Limb (tissue), 2 donors: ENCODE data around the gene CD6.

ENCODE experiments used
- DNase-seq, 2 donors: peaks; one replicate each; pipeline ENCODE4 v3.0.0-alpha.2; 2016; ENCODE audit errors: extremely low spot score in 2 of 2

The CD6 gene

DNA sequence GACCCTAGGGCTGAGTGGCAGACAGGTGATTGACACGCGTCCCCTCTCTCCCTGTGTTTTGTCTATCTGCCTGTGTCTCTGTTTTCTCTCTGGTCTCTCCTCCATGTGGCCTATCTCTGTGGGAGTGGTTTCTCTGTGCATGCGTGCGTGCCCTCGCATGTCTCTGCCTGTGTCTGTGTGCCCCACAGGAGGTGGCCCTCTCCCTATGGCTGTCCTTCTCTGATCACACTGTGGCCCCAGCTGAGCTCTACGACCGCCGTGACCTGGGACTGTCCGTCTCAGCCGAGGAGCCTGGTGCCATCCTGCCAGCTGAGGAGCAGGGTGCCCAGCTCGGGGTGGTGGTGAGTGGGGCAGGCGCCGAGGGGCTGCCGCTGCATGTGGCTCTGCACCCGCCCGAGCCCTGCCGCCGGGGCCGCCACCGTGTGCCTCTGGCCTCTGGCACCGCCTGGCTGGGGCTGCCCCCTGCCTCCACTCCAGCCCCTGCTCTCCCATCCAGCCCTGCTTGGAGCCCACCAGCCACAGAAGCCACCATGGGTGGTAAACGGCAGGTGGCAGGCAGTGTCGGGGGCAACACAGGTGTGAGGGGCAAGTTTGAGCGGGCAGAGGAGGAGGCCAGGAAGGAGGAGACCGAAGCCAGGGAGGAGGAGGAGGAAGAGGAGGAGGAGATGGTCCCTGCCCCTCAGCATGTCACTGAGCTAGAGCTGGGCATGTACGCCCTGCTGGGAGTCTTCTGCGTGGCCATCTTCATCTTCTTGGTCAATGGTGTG, 35.6 kb upstream of the CD6 start:
- no peak for DNase-seq

DNA sequence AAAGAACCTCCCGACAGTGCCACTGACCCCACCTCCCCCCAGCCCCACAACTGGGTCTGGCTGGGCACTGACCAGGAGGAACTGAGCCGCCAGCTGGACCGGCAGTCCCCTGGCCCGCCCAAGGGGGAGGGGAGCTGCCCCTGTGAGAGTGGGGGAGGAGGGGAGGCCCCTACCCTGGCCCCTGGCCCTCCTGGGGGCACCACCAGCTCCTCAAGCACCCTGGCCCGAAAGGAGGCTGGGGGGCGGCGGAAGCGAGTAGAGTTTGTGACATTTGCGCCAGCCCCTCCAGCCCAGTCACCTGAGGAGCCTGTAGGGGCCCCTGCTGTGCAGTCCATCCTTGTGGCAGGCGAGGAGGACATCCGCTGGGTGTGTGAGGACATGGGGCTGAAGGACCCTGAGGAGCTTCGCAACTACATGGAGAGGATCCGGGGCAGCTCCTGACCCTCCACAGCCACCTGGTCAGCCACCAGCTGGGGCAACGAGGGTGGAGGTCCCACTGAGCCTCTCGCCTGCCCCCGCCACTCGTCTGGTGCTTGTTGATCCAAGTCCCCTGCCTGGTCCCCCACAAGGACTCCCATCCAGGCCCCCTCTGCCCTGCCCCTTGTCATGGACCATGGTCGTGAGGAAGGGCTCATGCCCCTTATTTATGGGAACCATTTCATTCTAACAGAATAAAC, 34.9 kb upstream of the CD6 start:
- no peak for DNase-seq

DNA sequence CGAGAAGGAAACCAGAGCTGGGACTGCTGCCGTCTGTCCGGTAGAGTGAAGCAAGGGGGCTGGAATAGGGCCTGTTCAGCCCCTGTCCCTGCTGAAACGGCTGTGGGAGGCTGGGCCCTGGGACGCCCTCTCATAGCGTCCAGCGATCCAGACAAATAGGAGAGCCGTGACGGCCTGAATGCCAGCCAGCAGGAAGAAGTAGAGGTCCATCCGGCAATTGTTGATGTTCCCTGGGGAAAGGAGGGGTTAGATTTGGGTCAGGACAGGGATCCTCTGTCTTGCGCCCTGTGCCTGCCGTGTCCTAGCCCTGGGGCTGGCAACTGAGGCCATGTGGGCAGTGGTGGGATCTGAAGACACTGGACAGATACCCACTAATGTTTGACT, 34.3 kb upstream of the CD6 start:
- no peak for DNase-seq

DNA sequence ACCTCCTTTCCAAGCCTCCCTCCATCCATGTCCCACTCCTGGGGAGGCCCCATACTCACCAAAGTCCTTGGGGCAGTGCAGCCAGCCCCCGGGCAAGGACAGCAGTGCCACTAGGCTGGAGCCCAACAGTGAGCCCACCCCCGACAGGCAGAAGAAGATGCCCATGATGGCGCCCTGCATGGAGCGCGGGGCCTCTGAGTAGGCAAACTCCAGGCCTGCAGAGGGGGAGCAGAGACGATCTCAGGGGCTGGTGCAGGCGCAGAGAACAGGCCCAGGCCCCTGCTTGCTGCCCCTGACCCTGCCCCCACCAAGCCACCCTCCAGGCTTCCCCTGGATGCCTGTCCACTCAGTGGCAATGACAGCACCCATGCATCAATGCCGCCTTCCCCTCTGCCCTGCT, 33.7 kb upstream of the CD6 start:
- DNase-seq, result no peak

DNA sequence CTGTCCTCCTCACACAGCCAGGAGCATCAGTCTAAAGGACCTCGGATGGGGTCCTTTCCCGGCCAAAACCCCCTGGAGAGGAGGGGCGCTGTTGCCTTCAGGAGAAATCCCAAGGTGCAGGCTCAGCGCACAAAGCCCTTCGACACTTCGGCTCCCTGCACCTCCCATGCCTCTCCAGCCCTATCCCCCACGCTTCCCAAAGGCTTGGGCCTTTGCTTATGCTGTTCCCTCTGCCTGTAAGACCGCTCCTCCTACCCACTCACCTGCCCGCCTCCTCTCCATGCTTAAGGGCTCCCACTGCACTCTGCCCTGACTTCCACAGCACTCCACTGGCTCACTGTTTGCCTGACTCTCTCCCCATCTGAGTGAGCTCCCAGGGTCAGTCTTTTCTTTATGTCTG, 33.0 kb upstream of the CD6 start:
- no peak for DNase-seq

DNA sequence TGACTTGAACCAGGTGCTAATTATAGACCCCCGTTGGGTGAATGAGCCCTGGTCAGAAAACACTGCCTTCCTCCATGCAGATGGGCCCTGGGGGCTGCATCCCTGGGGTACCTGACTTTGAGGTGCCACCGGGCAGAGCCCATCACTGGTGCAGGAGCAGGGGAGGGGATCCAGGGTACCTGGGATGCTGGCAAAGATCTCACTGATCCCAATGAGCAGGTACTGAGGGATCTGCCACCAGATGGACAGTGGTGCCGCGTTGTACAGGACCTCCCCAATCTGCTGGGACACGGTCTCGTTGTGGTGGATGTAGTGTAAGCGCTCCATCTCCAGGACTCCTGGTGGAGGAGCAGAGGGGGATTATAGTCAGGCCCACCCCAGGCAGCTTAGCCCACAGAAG, 32.2 kb upstream of the CD6 start:
- no peak for DNase-seq

DNA sequence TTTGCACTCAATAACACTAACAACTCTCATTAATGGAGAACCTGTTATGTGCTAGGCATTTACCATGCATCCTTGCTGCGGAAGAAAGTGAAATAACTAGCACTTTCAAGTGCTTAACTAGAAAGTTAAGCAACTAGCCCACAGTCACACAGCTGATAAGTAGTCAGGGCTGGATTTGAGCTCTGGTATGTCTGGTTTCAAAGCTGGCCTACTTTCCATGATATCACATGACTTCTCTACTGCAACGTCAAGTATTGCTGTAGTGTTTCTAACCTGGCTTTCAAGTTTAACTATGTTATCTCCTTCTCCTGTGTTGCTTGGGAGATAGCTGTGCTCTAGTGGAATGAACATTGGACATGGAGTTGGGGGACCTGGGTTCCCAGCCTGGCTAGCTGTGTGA, 31.6 kb upstream of the CD6 start:
- no peak for DNase-seq

DNA sequence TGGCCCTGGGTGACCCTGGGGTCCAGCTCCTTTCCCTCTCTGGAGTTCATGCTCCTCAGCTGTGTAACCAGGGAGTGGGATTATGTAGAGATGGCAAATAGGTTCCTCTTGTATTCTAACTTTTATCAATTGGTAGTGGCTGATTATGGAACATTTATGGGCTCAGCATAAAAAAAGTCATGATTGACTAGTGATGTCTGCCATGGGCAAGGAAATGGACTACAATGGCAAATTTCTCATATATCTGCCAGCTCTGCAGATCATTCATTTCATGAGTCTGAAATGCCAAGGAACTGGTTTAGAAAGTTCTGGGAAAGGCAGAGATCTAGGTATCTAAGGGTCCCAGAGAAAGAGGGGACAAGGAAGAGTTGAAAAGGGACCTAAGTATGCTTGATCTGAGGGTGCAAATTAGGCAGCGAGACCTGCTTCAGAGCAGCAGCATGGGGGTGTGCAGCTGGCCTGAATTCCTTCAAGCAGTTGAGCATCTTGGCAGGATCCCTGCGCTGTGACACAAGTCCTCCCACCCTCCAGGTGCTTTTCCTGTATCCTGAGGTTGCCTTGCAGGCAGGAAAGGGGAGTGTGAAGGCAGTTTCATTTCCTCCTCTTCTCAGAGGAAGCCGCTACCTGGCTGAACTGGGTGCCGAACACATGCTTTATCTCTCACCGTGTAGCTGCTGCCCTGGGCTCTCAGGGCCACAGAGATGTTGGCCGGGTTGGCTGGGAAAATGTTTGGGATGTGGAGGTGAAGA, 29.9 kb upstream of the CD6 start:
- no peak for DNase-seq

DNA sequence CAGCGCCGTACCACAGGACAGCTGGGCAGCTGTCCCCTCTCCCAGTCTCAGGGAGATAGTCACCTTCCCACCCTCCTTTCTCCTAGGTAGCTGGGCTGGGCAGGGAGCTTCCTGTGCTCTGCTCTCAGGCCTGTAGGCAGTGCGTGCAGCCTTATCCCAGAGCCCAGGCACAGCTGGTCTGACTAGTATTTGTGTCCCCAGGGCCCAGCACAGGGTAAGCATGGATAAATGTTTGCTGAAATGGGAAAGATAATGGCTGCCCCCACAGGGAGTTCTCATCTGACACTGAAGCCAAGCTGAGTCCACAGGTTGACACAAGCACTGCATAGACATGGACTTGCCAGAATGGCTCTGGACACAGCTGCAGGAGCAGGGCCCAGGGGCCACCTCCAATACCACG, 29.3 kb upstream of the CD6 start:
- DNase-seq, result no peak

DNA sequence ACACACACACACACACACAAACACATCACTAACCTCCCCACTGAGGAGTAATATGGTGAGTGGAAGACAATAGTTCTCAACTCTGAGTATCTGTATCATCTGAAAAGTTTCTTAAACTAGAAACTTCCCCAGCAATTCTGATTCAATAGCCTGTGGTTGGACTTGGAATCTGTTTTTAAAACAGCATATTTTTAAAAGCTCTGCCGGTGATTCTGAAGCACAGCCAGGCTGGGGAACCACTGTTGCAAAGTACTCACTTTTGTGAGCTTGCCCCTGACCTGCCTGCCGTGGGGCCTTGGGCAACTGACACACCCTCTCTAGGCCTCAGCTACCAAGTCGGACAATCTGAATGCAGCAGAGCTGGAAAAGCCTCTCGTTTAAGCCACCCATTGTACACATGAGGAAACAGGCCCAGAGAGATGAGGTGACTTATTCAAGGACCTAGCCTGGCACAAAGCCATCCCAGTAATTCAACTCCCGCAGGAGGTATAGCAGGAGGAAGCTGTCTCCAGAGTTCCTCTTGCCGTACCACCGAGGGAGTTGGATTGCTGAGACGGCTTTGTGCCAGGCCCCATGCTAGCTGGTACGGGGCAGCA, 28.4 kb upstream of the CD6 start:
- no peak for DNase-seq

DNA sequence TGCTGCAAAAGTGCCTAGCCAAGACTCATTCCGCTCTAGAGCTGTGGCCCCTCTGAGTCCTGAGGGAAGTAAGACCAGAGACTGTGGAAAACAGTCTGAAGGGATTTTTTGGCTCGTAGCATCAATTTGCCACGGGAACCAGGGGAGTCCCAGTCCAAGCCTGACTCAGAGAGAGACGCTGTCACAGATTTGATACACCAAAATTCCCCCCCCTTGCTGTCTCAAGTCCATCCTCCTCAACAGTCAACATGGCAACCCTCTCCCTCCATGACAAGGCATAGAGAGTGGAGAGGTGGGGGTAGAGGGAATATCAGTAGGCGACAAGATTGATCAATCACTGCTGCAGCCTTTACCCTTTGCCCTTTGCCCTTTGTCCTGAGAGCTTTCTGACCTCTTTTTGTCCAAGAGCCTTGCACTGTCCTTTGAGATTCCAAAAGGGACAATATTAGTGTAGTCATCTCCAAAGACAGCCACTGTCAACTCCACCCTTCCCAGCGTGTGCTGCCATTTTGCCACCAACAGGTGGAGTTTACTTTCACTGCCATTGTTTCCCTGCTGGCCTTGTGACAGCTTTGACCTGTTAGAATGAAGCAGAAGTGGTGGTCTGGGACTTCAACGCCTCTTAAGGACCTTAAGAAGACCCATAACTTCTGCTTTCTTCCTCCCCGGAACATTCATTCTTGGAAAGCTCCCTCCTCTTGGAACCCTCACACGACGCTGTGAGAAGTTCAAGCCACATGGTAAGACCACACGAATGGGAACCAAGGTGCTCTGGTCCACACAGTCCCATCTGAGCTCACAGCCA, 26.8 kb upstream of the CD6 start:
- no peak for DNase-seq

DNA sequence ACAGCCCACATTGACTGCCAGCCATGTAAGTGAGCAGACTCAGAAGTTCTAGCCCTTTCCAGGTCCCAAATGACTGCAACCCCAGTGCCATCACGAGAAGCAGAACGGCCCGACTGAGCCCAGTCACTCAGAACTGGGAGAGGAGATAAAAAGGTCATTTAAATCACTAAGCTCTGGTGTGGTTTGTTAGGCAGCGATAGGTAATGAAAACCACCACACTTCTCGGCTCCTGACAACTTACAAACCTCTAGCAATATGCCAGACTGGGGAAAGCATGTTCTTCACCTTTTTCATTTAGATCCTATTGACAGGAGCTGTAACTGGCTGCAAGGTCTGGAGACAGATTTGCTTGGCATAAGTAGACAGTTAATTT, 26.2 kb upstream of the CD6 start:
- no peak for DNase-seq

DNA sequence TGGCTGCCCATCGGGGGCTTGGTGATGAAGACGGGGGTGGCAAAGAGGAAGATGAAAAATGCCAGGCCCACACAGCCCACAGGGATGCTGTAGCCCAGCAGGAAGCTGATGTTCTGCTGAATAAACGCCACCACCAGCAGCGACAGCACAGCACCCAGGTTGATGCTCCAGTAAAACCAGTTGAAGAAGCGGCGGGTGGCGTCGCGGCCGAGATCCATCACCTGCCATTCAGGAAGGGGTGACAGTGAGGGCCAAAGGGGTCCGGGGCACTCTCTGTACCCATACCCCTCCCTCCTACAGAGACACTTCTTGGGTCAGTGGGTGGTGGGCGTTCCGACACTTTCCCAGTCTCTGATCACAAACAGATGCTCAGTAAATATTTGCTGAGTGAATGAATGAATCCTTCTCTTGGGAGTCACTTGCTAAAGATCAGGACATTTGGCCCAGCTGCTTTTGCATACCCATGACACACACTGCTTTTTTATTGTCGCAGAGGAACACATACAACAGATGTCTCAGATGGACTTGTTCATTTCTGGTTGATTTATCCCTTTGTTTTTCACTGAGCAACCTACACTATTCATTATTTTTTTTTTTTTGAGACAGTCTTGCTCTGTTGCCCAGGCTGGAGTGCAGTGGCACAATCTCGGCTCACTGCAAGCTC, 24.7 kb upstream of the CD6 start:
- DNase-seq, result no peak

DNA sequence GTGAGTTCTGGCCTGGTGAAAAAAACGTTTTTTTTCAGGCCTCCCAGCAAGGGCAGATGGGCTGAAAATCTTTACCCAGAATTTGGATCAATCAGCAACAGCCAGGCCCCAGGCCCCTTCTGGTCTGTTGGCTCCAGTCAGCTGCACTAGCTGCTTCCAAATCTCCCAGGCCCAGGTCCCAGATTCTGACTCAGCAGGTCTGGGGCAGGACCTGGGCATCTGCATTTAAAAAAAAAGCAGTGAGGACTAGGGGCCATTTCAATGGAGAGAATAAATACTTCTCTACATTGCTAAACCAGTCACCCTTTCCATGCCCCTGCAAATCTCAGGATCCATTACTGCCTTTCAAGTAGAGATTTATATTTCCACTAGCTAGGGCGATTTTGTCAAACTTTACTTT, 23.8 kb upstream of the CD6 start:
- no peak for DNase-seq

DNA sequence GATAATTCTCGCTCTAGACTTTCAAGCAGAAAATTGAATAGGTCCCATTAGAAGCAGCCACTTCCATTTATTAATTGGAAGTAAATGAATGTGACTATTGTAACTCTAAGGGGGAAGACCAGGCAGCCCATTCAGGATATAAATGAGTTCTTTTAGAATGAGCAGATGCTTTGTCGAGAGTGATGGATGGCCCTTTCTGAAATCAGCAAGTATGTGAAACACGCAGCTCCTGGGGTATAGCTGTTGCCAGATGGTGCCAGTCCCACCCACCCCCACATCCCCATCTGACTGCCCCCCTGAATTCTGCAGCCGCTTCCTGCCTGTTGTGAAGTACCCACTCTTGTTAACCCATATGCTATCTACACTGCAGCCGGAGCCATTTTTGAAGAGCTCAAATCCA, 23.2 kb upstream of the CD6 start:
- peak in 1 of 2 donors; percentile 40 for DNase-seq

DNA sequence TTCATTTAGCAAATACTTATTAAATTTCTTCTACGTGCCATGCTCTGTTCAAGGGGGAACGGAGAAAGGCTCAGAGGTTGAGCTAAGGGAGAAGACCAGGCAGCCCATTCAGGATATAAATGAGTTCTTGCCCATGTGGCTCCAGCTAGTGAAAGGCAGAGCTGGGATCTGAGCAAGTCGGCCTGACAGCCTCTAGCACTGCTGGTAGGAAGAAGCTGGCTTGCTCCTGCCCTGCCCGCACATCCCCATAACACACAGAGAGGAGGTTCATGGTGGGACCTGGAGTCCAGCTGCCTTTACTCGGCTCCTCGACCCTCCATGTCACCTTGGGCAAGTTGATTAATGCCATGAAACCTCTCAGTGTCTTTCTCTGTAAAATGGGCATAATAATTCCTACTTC, 21.5 kb upstream of the CD6 start:
- DNase-seq, result no peak

DNA sequence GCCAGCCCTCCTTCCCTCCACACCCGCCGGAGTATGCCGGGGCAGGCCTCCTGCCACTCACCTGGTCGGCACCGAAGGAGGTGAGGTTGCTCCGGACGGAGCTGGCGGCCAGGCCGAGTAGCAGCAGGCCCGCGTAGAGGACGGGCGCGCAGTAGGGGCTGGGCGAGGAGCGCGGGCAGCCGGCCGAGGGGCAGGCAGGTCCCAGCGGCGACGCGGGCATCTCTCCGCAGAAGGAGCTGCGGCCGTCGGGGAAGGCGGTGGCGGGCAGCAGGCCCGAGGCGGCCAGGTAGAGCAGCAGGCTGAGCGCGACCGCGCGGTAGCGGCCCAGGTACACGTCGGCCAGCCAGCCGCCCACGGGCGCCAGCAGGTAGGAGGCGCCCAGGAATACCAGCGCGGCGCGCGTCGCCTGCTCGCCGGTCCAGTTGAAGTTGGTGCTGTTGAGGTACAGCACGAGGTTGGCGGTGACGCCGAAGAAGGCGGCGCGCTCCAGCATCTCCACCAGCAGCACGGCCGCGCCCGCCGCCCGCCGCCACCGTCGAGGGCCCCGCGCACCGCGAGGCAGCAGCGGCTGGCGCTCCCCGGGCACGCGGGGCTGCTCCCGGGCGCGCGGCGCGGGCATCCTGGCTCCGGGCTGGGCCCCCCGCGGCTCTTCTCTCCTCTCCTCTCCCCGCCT, 20.4 kb upstream of the CD6 start:
- no peak for DNase-seq

DNA sequence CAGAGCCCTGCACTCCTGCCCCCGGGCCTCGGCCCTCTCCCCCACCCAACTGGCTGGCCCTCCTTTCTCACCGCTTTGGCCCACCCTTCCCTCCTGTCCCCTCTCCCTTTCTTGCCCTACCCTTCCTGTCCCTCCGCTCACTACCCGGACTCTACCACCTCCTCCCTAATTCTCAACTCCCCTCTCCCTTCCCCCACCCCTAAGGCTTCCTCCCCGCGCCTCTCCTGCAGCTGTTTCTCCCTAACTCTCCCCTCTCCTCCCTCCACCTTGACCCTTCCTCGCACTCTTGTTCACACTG, 19.9 kb upstream of the CD6 start:
- no peak for DNase-seq

DNA sequence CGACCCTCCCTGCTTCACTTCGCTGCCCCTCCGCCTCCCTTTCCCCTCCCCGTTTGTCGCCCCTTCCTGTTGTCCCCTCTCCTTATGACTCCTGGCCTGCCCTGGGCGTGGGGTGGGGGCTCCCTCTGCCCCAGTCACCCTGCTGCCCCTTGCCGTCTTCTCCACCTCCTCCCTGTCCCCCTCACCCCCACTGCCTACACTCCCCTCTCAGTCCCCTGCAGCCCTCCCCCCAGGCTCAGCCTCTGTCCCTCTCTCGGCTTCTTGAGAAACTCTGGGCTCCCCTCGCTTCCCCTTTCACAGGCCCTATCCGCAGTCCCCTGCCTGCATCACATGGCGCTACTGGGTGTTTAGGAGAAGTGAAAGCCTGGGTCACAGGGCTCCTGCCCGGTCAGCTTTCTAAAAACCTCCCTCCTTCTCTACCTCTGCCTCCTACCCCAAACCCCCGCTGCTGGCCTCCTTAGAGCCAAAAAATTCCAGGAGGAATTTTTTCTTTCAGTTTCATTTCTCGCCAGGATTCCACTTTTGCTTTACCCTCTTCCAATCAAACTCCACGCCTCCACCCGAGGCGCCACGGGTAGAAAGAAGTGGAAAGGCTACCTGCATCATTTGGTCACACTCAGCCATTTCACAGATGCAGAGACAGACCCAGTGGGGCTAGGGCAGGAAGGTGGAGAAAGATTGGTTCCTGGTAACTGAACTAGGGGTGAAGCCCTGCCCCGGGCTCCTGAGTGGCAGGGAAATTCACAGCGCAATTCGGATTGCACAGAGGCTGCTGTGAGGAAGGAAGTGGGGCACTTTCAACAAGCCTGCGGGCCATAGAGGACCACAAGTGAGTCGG, 19.4 kb upstream of the CD6 start, which contains the start of gene SLC15A3:
TSS of gene SLC15A3 (minus strand) at position 273 of the 838 bp plus-strand sequence. CDS start 625 bp downstream, outside the sequence.
- DNase-seq, result no peak

DNA sequence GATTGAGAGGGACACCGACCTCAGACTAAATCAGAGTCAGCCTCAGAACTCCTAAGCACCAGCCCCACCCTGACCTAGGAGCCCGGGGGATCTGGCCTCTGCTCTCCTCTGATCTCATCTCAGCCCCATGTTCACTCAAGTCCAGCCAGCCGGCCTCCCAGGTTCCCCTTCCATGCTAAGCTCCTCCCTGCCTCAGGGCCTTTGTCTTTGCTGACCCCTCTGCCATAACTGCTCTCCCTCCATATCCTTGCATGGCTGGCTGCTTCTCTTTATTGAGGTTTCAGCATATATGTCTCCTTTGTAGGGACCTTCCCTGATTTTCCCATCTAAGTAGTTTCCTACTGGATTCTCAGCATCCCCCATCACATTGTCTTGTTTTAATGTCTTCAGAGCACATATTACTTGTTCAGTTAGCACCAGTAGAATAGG, 18.7 kb upstream of the CD6 start:
- no peak for DNase-seq
